Mesothelial cell of epicardium (in vitro differentiated cells): Measurements from ENCODE around the gene EYS. TPM values are rescaled to one million over a fixed set of nuclear protein-coding genes. Genes with fewer than 3 reads are reported as not detected.

Experiments used
- DNase-seq, 2 experiments: peaks; one replicate each; pipeline ENCODE4 v3.0.0; 2021; ENCODE audit warnings: low spot score in 2 of 2; ENCODE audit not compliant: unreplicated experiment in 2 of 2
- H3K27ac Mint-ChIP-seq: 2 replicates; pipeline ENCODE4 v1.8.0; 2021; ENCODE audit warnings: mixed read lengths
- H3K27me3 Mint-ChIP-seq: 2 replicates; pipeline ENCODE4 v1.8.0; 2021; ENCODE audit warnings: low read depth, mixed read lengths
- H3K36me3 Mint-ChIP-seq: 2 replicates; pipeline ENCODE4 v1.8.0; 2021; ENCODE audit warnings: mixed read lengths
- H3K4me1 Mint-ChIP-seq: 2 replicates; pipeline ENCODE4 v1.8.0; 2021; ENCODE audit warnings: mixed read lengths
- H3K4me3 Mint-ChIP-seq: 2 replicates; pipeline ENCODE4 v1.8.0; 2021; ENCODE audit warnings: mild to moderate bottlenecking, moderate library complexity, mixed read lengths
- H3K9me3 Mint-ChIP-seq: 2 replicates; pipeline ENCODE4 v1.8.0; 2021; ENCODE audit warnings: mixed read lengths
- CTCF ChIP-seq: fragments of 200-600 bp; sonication (generic); IDR thresholded peaks from one replicate; pipeline ENCODE4 v1.5.0; 2021; ENCODE audit warnings: antibody characterized with exemption; ENCODE audit not compliant: unreplicated experiment
- total RNA-seq: library from RNA; stranded (reverse); gene quantifications from 3 replicates; pipeline ENCODE4 v1.2.1, GENCODE V29; 2021

EYS gene
- total RNA-seq, 1 donor from 2014 or later = 0.69 TPM

- H3K4me1 Mint-ChIP-seq = peaks cover 13% of the 10 kb centered on the region
- no peaks in the 10 kb centered on the region for H3K9me3 Mint-ChIP-seq
- no peak overlapping the region for H3K27ac Mint-ChIP-seq
- no peak overlapping the region for H3K4me3 Mint-ChIP-seq
- H3K27me3 Mint-ChIP-seq = no peaks in the 10 kb centered on the region
- no peak for TF ChIP-seq CTCF
- DNase-seq = no peak
- H3K36me3 Mint-ChIP-seq = no peaks in the 10 kb centered on the region
Measured at GRCh38 chr6:65248101-65248610, 458.9 kb downstream of the EYS start.

- Mint-ChIP-seq H3K27me3 (no peaks in the 10 kb centered on the region), H3K36me3 (no peaks in the 10 kb centered on the region), H3K4me1 (peaks cover 17% of the 10 kb centered on the region), H3K9me3 (peaks cover 10% of the 10 kb centered on the region), H3K27ac (no peak overlapping the region), H3K4me3 (no peak overlapping the region)
- no peak for DNase-seq
- no peak for TF ChIP-seq CTCF
Measured at GRCh38 chr6:65231616-65232015, 475.4 kb downstream of the EYS start.

GRCh38 chr6:65229825-65230224, 477.2 kb downstream of the EYS start:
- Mint-ChIP-seq H3K4me1 (peaks cover 17% of the 10 kb centered on the region), H3K36me3 (no peaks in the 10 kb centered on the region), H3K4me3 (no peak overlapping the region), H3K27me3 (no peaks in the 10 kb centered on the region), H3K27ac (no peak overlapping the region), H3K9me3 (peaks cover 10% of the 10 kb centered on the region)
- no peak for TF ChIP-seq CTCF
- DNase-seq = no peak

GRCh38 chr6:65221153-65221552, 485.9 kb downstream of the EYS start:
- no peaks in the 10 kb centered on the region for H3K4me1 Mint-ChIP-seq
- H3K27me3 Mint-ChIP-seq = no peaks in the 10 kb centered on the region
- peaks cover 28% of the 10 kb centered on the region for H3K9me3 Mint-ChIP-seq
- H3K27ac Mint-ChIP-seq = no peak overlapping the region
- H3K36me3 Mint-ChIP-seq = peaks cover 9% of the 10 kb centered on the region
- H3K4me3 Mint-ChIP-seq = no peak overlapping the region
- DNase-seq = no peak
- no peak for TF ChIP-seq CTCF

- TF ChIP-seq CTCF = no peak
- H3K4me1 Mint-ChIP-seq = peaks cover 4% of the 10 kb centered on the region
- peaks cover 35% of the 10 kb centered on the region for H3K9me3 Mint-ChIP-seq
- peaks cover 1% of the 10 kb centered on the region for H3K36me3 Mint-ChIP-seq
- no peak overlapping the region for H3K4me3 Mint-ChIP-seq
- DNase-seq = no peak
- no peaks in the 10 kb centered on the region for H3K27me3 Mint-ChIP-seq
- H3K27ac Mint-ChIP-seq = no peak overlapping the region
Measured at GRCh38 chr6:65202738-65203137, 504.3 kb downstream of the EYS start.

- no peak for TF ChIP-seq CTCF
- no peak overlapping the region for H3K4me3 Mint-ChIP-seq
- no peaks in the 10 kb centered on the region for H3K27me3 Mint-ChIP-seq
- peaks cover 14% of the 10 kb centered on the region for H3K9me3 Mint-ChIP-seq
- H3K27ac Mint-ChIP-seq = no peak overlapping the region
- H3K36me3 Mint-ChIP-seq = peaks cover 1% of the 10 kb centered on the region
- H3K4me1 Mint-ChIP-seq = peaks cover 4% of the 10 kb centered on the region
- DNase-seq = no peak
Measured at GRCh38 chr6:65199683-65200082, 507.3 kb downstream of the EYS start.
